ENCODE measurements around the gene FOXE1.

Gene FOXE1

DNA sequence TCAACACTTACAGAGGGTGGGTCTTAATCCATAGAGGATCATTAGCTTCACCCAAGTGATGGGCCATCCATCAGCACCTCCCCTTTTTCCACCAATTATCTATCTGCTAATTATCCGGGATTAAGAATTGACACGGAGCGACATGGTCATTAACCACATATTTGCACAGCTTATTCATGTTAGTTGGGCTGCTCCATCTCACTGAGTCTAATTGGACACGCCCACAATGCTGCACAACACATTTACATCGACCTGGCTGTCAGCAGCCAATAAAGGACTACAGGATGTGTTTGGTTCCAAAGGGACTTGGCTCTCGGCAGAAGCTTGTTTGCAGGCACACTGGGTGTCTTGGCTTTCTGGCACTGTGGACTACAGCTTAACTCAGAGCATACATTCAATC, 21.6 kb downstream of the FOXE1 start:
- no peak overlapping the region for H3K4me3 ChIP-seq (ENCODE audit: low read depth, low read length)
- H3K27ac ChIP-seq (ENCODE audit: extremely low read depth, low read depth, low read length): no peak overlapping the region
- ChIA-PET CTCF (interaction anchor here (0.6 to 1.4 kb wide), 3 partner anchors 21 to 87 kb away, joined by 3 to 5 read pairs (median 3); partner anchors contain the start of gene TRMO), POLR2A (interaction anchor here (1.4 kb wide), 1 partner anchor 21 kb away, joined by 3 read pairs; no protein-coding TSS in a partner anchor)
- TF ChIP-seq AEBP2 (tag by site-specific recombination; IDR thresholded peaks at IDR 0.05; ENCODE audit: borderline replicate concordance): no peak
- no peak for TF ChIP-seq HOXC10 (CRISPR knock-in tag; IDR thresholded peaks at IDR 0.05)
- TF ChIP-seq ZNF133 (tag by site-specific recombination; IDR thresholded peaks at IDR 0.05): no peak
- no peak for TF ChIP-seq ZNF174 (tag by site-specific recombination; IDR thresholded peaks at IDR 0.05)
- TF ChIP-seq, protein P1, sequence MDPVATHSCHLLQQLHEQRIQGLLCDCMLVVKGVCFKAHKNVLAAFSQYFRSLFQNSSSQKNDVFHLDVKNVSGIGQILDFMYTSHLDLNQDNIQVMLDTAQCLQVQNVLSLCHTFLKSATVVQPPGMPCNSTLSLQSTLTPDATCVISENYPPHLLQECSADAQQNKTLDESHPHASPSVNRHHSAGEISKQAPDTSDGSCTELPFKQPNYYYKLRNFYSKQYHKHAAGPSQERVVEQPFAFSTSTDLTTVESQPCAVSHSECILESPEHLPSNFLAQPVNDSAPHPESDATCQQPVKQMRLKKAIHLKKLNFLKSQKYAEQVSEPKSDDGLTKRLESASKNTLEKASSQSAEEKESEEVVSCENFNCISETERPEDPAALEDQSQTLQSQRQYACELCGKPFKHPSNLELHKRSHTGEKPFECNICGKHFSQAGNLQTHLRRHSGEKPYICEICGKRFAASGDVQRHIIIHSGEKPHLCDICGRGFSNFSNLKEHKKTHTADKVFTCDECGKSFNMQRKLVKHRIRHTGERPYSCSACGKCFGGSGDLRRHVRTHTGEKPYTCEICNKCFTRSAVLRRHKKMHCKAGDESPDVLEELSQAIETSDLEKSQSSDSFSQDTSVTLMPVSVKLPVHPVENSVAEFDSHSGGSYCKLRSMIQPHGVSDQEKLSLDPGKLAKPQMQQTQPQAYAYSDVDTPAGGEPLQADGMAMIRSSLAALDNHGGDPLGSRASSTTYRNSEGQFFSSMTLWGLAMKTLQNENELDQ (tag by site-specific recombination; IDR thresholded peaks at IDR 0.05; ENCODE audit: low read depth): no peak
- TF ChIP-seq ZSCAN30 (tag by site-specific recombination; IDR thresholded peaks at IDR 0.05): no peak
- TF ChIP-seq, protein P2, sequence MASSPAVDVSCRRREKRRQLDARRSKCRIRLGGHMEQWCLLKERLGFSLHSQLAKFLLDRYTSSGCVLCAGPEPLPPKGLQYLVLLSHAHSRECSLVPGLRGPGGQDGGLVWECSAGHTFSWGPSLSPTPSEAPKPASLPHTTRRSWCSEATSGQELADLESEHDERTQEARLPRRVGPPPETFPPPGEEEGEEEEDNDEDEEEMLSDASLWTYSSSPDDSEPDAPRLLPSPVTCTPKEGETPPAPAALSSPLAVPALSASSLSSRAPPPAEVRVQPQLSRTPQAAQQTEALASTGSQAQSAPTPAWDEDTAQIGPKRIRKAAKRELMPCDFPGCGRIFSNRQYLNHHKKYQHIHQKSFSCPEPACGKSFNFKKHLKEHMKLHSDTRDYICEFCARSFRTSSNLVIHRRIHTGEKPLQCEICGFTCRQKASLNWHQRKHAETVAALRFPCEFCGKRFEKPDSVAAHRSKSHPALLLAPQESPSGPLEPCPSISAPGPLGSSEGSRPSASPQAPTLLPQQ (tag by site-specific recombination; IDR thresholded peaks at IDR 0.05): no peak
- TF ChIP-seq ZNF23 (tag by site-specific recombination; IDR thresholded peaks at IDR 0.05; ENCODE audit: borderline replicate concordance): no peak
- TF ChIP-seq ZNF157 (tag by site-specific recombination; IDR thresholded peaks at IDR 0.05): no peak
- no peak for TF ChIP-seq MYNN (tag by site-specific recombination; IDR thresholded peaks at IDR 0.05; ENCODE audit: borderline replicate concordance)
- no peak for TF ChIP-seq ZNF501 (tag by site-specific recombination; IDR thresholded peaks at IDR 0.05)
- TF ChIP-seq ZNF24 (tag by site-specific recombination; IDR thresholded peaks at IDR 0.05): no peak
- TF ChIP-seq TSHZ1 (tag by site-specific recombination; IDR thresholded peaks at IDR 0.05; ENCODE audit: borderline replicate concordance): no peak
- TF ChIP-seq EGR2 (tag by site-specific recombination; IDR thresholded peaks at IDR 0.05; ENCODE audit: low read depth): no peak
- no peak for TF ChIP-seq ZBTB48 (tag by site-specific recombination; IDR thresholded peaks at IDR 0.05)
- TF ChIP-seq, protein P3, sequence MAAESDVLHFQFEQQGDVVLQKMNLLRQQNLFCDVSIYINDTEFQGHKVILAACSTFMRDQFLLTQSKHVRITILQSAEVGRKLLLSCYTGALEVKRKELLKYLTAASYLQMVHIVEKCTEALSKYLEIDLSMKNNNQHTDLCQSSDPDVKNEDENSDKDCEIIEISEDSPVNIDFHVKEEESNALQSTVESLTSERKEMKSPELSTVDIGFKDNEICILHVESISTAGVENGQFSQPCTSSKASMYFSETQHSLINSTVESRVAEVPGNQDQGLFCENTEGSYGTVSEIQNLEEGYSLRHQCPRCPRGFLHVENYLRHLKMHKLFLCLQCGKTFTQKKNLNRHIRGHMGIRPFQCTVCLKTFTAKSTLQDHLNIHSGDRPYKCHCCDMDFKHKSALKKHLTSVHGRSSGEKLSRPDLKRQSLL (tag by site-specific recombination; IDR thresholded peaks at IDR 0.05): no peak
- TF ChIP-seq ATF2 (tag by site-specific recombination; IDR thresholded peaks at IDR 0.05; ENCODE audit: low read depth): no peak
- no peak for TF ChIP-seq ZNF837 (tag by site-specific recombination; IDR thresholded peaks at IDR 0.05)
- TF ChIP-seq, protein P4, sequence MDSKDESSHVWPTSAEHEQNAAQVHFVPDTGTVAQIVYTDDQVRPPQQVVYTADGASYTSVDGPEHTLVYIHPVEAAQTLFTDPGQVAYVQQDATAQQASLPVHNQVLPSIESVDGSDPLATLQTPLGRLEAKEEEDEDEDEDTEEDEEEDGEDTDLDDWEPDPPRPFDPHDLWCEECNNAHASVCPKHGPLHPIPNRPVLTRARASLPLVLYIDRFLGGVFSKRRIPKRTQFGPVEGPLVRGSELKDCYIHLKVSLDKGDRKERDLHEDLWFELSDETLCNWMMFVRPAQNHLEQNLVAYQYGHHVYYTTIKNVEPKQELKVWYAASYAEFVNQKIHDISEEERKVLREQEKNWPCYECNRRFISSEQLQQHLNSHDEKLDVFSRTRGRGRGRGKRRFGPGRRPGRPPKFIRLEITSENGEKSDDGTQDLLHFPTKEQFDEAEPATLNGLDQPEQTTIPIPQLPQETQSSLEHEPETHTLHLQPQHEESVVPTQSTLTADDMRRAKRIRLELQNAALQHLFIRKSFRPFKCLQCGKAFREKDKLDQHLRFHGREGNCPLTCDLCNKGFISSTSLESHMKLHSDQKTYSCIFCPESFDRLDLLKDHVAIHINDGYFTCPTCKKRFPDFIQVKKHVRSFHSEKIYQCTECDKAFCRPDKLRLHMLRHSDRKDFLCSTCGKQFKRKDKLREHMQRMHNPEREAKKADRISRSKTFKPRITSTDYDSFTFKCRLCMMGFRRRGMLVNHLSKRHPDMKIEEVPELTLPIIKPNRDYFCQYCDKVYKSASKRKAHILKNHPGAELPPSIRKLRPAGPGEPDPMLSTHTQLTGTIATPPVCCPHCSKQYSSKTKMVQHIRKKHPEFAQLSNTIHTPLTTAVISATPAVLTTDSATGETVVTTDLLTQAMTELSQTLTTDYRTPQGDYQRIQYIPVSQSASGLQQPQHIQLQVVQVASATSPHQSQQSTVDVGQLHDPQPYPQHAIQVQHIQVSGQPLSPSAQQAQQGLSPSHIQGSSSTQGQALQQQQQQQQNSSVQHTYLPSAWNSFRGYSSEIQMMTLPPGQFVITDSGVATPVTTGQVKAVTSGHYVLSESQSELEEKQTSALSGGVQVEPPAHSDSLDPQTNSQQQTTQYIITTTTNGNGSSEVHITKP (tag by site-specific recombination; IDR thresholded peaks at IDR 0.05): no peak
- H3K36me3 ChIP-seq (ENCODE audit: control insufficient read depth in 2 of 2, insufficient read depth in 1 of 2, low read length in 2 of 2): no peaks in the 10 kb centered on the region
- H3K4me1 ChIP-seq (ENCODE audit: control insufficient read depth, insufficient read depth, low read length): no peaks in the 10 kb centered on the region
- H3K9me3 ChIP-seq (ENCODE audit: control insufficient read depth, insufficient read depth, low read depth, low read length): no peaks in the 10 kb centered on the region

Measured in HEK293 (cell line).